HG02885 (cell line): ENCODE measurements around the gene OR2A2.

ENCODE experiments used
- ATAC-seq: cut with Tn5 transposase; IDR thresholded peaks from one replicate; pipeline ENCODE4 v1.9.1; 2021; ENCODE audit warnings: mild to moderate bottlenecking; ENCODE audit not compliant: unreplicated experiment, poor library complexity

Gene OR2A2

GRCh38 chr7:144134116-144134515 is 24.7 kb downstream of the OR2A2 start:
- ATAC-seq, result no peak

DNA sequence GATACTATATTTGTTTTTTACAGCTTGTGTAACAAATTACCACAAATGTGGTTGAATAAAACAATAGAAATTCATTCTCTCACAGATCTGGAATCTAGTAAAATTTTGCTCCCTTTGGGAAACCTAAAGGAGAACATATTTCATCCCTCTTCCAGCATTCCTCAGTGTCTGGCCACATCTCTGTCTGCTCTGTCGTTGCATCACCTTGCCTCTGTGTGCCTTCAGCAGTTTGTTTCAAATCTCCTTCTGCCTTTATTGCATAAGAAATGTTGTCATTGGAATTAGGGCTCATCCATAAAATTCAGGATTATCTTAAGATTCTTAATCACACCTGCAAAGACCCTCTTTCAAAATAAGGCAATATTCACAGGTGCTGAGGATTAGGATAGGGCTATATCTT is 28.1 kb downstream of the OR2A2 start:
- no peak for ATAC-seq

DNA sequence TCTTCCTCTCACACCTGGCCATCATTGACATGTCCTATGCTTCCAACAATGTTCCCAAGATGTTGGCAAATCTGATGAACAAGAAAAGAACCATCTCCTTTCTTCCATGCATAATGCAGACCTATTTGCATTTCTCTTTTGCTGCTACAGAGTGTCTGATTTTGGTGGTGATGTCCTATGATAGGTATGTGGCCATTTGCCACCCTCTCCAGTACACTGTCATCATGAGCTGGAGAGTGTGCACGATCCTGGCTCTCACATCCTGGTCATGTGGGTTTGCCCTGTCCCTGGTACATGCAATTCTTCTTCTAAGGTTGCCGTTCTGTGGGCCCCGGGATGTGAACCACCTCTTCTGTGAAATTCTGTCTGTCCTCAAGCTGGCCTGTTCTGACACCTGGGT is 32.8 kb downstream of the OR2A2 start:
- ATAC-seq, result no peak

DNA sequence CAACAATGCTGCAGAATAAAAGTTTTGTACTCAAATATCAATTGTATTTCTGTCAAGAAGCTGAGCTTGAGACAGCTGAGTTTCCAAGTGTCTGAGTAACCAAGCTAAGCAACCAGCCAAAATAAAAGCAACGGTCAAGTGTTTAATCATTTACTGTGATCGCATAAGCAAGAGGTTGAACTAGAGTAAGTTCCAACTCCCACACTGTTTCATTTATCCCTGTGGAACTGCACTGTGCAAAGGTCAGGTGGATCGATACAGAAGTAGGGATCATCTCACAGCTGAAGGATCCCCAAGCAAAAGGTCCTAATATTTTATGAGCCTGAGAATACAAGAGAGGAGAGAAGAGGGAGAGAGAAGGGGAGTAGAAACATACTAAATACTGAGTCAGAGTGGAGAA is 35.0 kb downstream of the OR2A2 start:
- no peak for ATAC-seq

GRCh38 chr7:144148224-144148827 is 38.9 kb downstream of the OR2A2 start:
- no peak for ATAC-seq

DNA sequence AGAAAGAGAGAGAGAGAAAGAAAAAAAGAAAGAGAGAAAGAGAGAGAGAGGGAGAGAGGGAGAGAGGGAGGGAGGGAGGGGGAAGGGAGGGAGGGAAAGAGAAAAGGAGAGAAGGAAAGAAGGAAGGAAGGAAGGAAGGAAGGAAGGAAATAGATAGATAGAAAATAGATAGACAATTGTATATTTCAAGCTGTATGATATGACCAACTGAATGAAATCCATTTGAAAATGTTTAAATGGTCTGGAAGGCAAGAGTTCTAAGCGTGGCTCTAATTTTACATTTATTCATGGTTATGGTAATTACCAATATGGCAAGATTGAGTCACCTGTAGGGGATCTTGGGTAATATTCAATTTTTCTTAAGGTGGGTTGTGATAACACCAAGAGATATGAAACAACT is 49.5 kb downstream of the OR2A2 start:
- no peak for ATAC-seq
